ENCODE measurements around the gene POLH. TPM values are rescaled to one million over a fixed set of nuclear protein-coding genes. Genes with fewer than 3 reads are reported as not detected.

POLH gene
- total and polyA plus RNA-seq, 9 of the 15 experiments (the other 6 are each of a cell fraction or from before 2014, with no cell fraction given): 5.8 to 31.6 (median 20.6) TPM

GRCh38 chr6:43630980-43631619 lies 55.1 kb downstream of the POLH start (continued):
- no peak for TF ChIP-seq PRDM10 (IDR thresholded peaks at IDR 0.05; ENCODE audit: partially characterized antibody)
- no peak for TF ChIP-seq MLX (CRISPR knock-in tag; conservative IDR thresholded peaks at IDR 0.05)
- TF ChIP-seq ZNF133 (CRISPR knock-in tag; IDR thresholded peaks at IDR 0.05): peak; percentile 61; the same call in 1 of the 2 replicates
- TF ChIP-seq ZFX (CRISPR knock-in tag; IDR thresholded peaks at IDR 0.05): no peak
- TF ChIP-seq ZNF512 (tag; IDR thresholded peaks at IDR 0.05): no peak
- TF ChIP-seq ETV1 (tag; conservative IDR thresholded peaks at IDR 0.05; ENCODE audit: low read depth): peak; percentile 64
- TF ChIP-seq RBBP5 (IDR thresholded peaks at IDR 0.05; ENCODE audit: borderline replicate concordance, insufficient read depth, low read length, poor library complexity, severe bottlenecking): peak; percentile 65
- no peak for TF ChIP-seq ZNF764 (CRISPR knock-in tag; IDR thresholded peaks at IDR 0.05; ENCODE audit: low read depth)
- no peak; the same call in 1 of the 2 replicates for TF ChIP-seq ZBTB26 (CRISPR knock-in tag; IDR thresholded peaks at IDR 0.05)
- no peak for TF ChIP-seq ZNF347 (CRISPR knock-in tag; IDR thresholded peaks at IDR 0.05; ENCODE audit: low read depth)
- no peak for TF ChIP-seq JUNB (CRISPR knock-in tag; conservative IDR thresholded peaks at IDR 0.05)
- peak; percentile 67 for TF ChIP-seq NCOA4 (IDR thresholded peaks at IDR 0.05; ENCODE audit: partially characterized antibody)
- TF ChIP-seq PATZ1 (CRISPR knock-in tag; IDR thresholded peaks at IDR 0.05; ENCODE audit: borderline replicate concordance): no peak
- TF ChIP-seq ZNF57 (CRISPR knock-in tag; IDR thresholded peaks at IDR 0.05): no peak
- 0 out of 2 replicates have a peak, but pooled peaks have one; percentile 33 for TF ChIP-seq RB1 (IDR thresholded peaks at IDR 0.05; ENCODE audit: low read depth)
- TF ChIP-seq KLF10 (CRISPR knock-in tag; IDR thresholded peaks at IDR 0.05): no peak
- no peak for TF ChIP-seq YBX1 (IDR thresholded peaks at IDR 0.05)
- peak; percentile 48 for TF ChIP-seq ASH1L (IDR thresholded peaks at IDR 0.05; ENCODE audit: borderline replicate concordance, low read depth, partially characterized antibody)
